ENCODE measurements around the gene PYGL.

- TF ChIP-seq CTCF (conservative IDR thresholded peaks at IDR 0.05; ENCODE audit: low read depth, low read length) (no peak), EZH2phosphoT487 (IDR thresholded peaks at IDR 0.05; ENCODE audit: borderline replicate concordance, low read length) (no peak)
These were observed 19.6 kb upstream of the PYGL start for GRCh38 chr14:50963919-50964318.
